ENCODE results near the gene PRDM5. TPM values are rescaled to one million over a fixed set of nuclear protein-coding genes. Genes with fewer than 3 reads are reported as not detected.
A peak's percentile ranks its signal among the peaks of the same experiment; 100 is the strongest.

PRDM5 gene
- total RNA-seq, 1 donor = 30.7 TPM

- no peak for TF ChIP-seq CTCF (IDR thresholded peaks at IDR 0.05; ENCODE audit: insufficient read depth, low read depth, low read length)
- no peak for DNase-seq (ENCODE audit: low read depth)
- no peak overlapping the region for H3K4me3 ChIP-seq (ENCODE audit: low read depth, low read length)
Observed at GRCh38 chr4:120895554-120895953, 27.0 kb downstream of the PRDM5 start.

GRCh38 chr4:120893314-120893713, 29.2 kb downstream of the PRDM5 start:
- TF ChIP-seq CTCF (IDR thresholded peaks at IDR 0.05; ENCODE audit: insufficient read depth, low read depth, low read length) = no peak

GRCh38 chr4:120886191-120886590, 36.3 kb downstream of the PRDM5 start:
- DNase-seq (ENCODE audit: low read depth) = peak; percentile 4
- no peak for TF ChIP-seq CTCF (IDR thresholded peaks at IDR 0.05; ENCODE audit: insufficient read depth, low read depth, low read length)

More at GRCh38 chr4:120893314-120893713, 29.2 kb downstream of the PRDM5 start:
- no peak for DNase-seq (ENCODE audit: low read depth)
- no peak overlapping the region for H3K4me3 ChIP-seq (ENCODE audit: low read depth, low read length)

GRCh38 chr4:120881846-120882245, 40.7 kb downstream of the PRDM5 start:
- no peak overlapping the region for H3K4me3 ChIP-seq (ENCODE audit: low read depth, low read length)
- no peak for DNase-seq (ENCODE audit: low read depth)
- no peak for TF ChIP-seq CTCF (IDR thresholded peaks at IDR 0.05; ENCODE audit: insufficient read depth, low read depth, low read length)

More at GRCh38 chr4:120886191-120886590, 36.3 kb downstream of the PRDM5 start:
- H3K4me3 ChIP-seq (ENCODE audit: low read depth, low read length) = no peak overlapping the region

- TF ChIP-seq CTCF (IDR thresholded peaks at IDR 0.05; ENCODE audit: insufficient read depth, low read depth, low read length) = no peak
- no peak overlapping the region for H3K4me3 ChIP-seq (ENCODE audit: low read depth, low read length)
- no peak for DNase-seq (ENCODE audit: low read depth)
Observed at GRCh38 chr4:120881351-120881750, 41.2 kb downstream of the PRDM5 start.

- H3K4me3 ChIP-seq (ENCODE audit: low read depth, low read length) = no peak overlapping the region
- TF ChIP-seq CTCF (IDR thresholded peaks at IDR 0.05; ENCODE audit: insufficient read depth, low read depth, low read length) = no peak
- peak; percentile 3 for DNase-seq (ENCODE audit: low read depth)
Observed at GRCh38 chr4:120877021-120877420, 45.5 kb downstream of the PRDM5 start.

Data from fibroblast of villous mesenchyme (primary cell).